ENCODE data around the gene SETD7. TPM values are rescaled to one million over a fixed set of nuclear protein-coding genes. Genes with fewer than 3 reads are reported as not detected.
A peak's percentile ranks its signal among the peaks of the same experiment; 100 is the strongest.

The SETD7 gene
- total and polyA plus RNA-seq, 2 of the 8 experiments (the other 6 are each of a cell fraction or from before 2014, with no cell fraction given), result 1.5 to 4.6 TPM

DNA sequence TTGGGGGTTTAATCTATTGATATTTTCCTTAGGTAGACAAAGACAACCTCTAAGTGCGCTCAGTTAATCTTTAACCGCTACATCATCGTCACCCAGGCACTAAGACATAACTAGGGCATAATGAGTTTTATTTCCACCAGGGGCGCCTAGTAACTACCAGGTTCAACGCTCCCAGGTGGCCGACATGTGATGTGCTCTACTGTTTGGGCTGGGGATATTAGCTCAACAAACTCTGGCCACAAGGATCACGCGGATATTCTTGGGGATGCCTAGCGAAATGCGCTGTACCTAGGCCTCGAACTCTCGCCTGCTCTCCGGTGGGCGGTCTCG is 103.0 kb downstream of the SETD7 start:
- Histone ChIP-seq H4K5ac (ENCODE audit: insufficient read length, low read depth, low read length) (peak overlapping the region; percentile 84), H2BK12ac (ENCODE audit: low read depth, low read length) (peak overlapping the region; percentile 1; the same call in 1 of the 2 replicates), H2BK15ac (ENCODE audit: low read length) (peak overlapping the region; percentile 25; the same call in 1 of the 2 replicates), H2AFZ (ENCODE audit: low read length) (peak overlapping the region; percentile 63; the same call in 1 of the 2 replicates), H2BK5ac (ENCODE audit: low read depth, low read length) (peak overlapping the region; percentile 90), H3K4ac (replicated peaks; ENCODE audit: insufficient read length, low read depth, low read length) (peak overlapping the region; percentile 32), H4K20me1 (replicated peaks in 1 of 2; ENCODE audit: control insufficient read depth in 1 of 2, insufficient read depth in 2 of 2, low read length in 2 of 2) (peaks cover 0 to 1% of the 10 kb centered on the region in 2 experiments), H3K27ac (ENCODE audit: low read depth, low read length) (peak overlapping the region; percentile 83), H2BK20ac (ENCODE audit: low read length) (no peak overlapping the region), H3K36me3 (ENCODE audit: control insufficient read depth in 2 of 4, insufficient read depth in 4 of 4, low read length in 3 of 4) (no peaks in the 10 kb centered on the region), H3K9ac (replicated peaks in 1 of 4; ENCODE audit: extremely low read depth in 1 of 4, low read depth in 3 of 4, low read length in 3 of 4) (peak overlapping the region; percentile 46 to 93 (median 83)), H3K23ac (ENCODE audit: insufficient read length) (no peak overlapping the region), H3K56ac (replicated peaks; ENCODE audit: insufficient read length, low read depth, low read length) (peak overlapping the region; percentile 55), H3K18ac (ENCODE audit: extremely low read depth, low read length) (peak overlapping the region; percentile 96), H2AK5ac (ENCODE audit: low read depth, low read length) (no peak overlapping the region), H3K4me3 (ENCODE audit: extremely low read depth in 1 of 4, insufficient read depth in 2 of 4, low read depth in 3 of 4, low read length in 4 of 4) (peak overlapping the region; percentile 67 to 96 (median 78)), H3K79me1 (ENCODE audit: low read depth, low read length) (no peaks in the 10 kb centered on the region; the same call in 1 of the 2 replicates), H3K4me1 (replicated peaks in 1 of 4; ENCODE audit: control insufficient read depth in 3 of 4, insufficient read depth in 4 of 4, low read length in 3 of 4) (peaks cover 0 to 11% (median 3%) of the 10 kb centered on the region in 4 experiments; a peak in 5 of 7 replicates), H3K23me2 (ENCODE audit: low read depth, low read length) (peaks cover 8% of the 10 kb centered on the region), H3K14ac (ENCODE audit: insufficient read length) (peak overlapping the region; percentile 43), H3K9me3 (ENCODE audit: insufficient read depth in 2 of 2, low read depth in 1 of 2, low read length in 1 of 2) (no peaks in the 10 kb centered on the region), H3K4me2 (ENCODE audit: insufficient read depth in 1 of 2, low read depth in 2 of 2, low read length in 2 of 2) (peak overlapping the region; percentile 86 to 92), H4K8ac (ENCODE audit: extremely low read depth, insufficient read depth, low read length) (peak overlapping the region; percentile 92), H4K91ac (replicated peaks; ENCODE audit: insufficient read length, low read length) (peak overlapping the region; percentile 70), H3K79me2 (ENCODE audit: control insufficient read depth in 1 of 2, insufficient read depth in 2 of 2, low read length in 2 of 2) (peaks cover 3 to 45% of the 10 kb centered on the region in 2 experiments; a peak in 3 of 4 replicates), H2BK120ac (replicated peaks; ENCODE audit: low read depth, low read length) (no peak overlapping the region), H3K27me3 (replicated peaks in 1 of 4; ENCODE audit: control insufficient read depth in 3 of 4, extremely low read depth in 1 of 4, insufficient read depth in 3 of 4, low read length in 3 of 4) (no peaks in the 10 kb centered on the region)
- CTCF ChIA-PET (ENCODE audit: partially characterized antibody), result interaction anchor here (0.8 to 1.4 kb wide), 9 partner anchors 8 to 77 kb away, joined by 3 to 6 read pairs (median 3); no protein-coding TSS in a partner anchor
- TF ChIP-seq MAX (IDR thresholded peaks at IDR 0.05) (peak; percentile 7; the same call in 1 of the 2 replicates), RAD21 (IDR thresholded peaks at IDR 0.05 in 1 of 2, conservative IDR thresholded peaks at IDR 0.05 in 1 of 2; ENCODE audit: low read depth in 2 of 2, low read length in 2 of 2) (peak; percentile 22 to 28), TCF12 (IDR thresholded peaks at IDR 0.05; ENCODE audit: low read depth, low read length) (no peak), MAFK (IDR thresholded peaks at IDR 0.05; ENCODE audit: low read depth, low read length) (no peak)
- TF ChIP-seq, protein P1, sequence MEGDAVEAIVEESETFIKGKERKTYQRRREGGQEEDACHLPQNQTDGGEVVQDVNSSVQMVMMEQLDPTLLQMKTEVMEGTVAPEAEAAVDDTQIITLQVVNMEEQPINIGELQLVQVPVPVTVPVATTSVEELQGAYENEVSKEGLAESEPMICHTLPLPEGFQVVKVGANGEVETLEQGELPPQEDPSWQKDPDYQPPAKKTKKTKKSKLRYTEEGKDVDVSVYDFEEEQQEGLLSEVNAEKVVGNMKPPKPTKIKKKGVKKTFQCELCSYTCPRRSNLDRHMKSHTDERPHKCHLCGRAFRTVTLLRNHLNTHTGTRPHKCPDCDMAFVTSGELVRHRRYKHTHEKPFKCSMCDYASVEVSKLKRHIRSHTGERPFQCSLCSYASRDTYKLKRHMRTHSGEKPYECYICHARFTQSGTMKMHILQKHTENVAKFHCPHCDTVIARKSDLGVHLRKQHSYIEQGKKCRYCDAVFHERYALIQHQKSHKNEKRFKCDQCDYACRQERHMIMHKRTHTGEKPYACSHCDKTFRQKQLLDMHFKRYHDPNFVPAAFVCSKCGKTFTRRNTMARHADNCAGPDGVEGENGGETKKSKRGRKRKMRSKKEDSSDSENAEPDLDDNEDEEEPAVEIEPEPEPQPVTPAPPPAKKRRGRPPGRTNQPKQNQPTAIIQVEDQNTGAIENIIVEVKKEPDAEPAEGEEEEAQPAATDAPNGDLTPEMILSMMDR (IDR thresholded peaks at IDR 0.05; ENCODE audit: control extremely low read depth in 1 of 3, insufficient read depth in 1 of 3, low read depth in 1 of 3, low read length in 3 of 3), result peak in 2 of 3 experiments; percentile 42 to 46; a peak in 3 of 4 replicates
- WGBS, 2 experiments (ENCODE audit: extremely low coverage in 1 of 2, insufficient coverage in 1 of 2, insufficient read length in 1 of 2, insufficient replicate concordance in 2 of 2, low coverage in 1 of 2, low lambda C conversion rate in 2 of 2, missing lambda C conversion rate in 1 of 2), result 3% methylated on average over 15 of the region's 15 CpGs; no CpG with 5 or more reads in 1 of the 2 experiments
- DNase-seq (ENCODE audit: low read depth in 1 of 2, low spot score in 2 of 2) (no peak), FAIRE-seq (peak; percentile 55)
- POLR2A ChIA-PET (ENCODE audit: partially characterized antibody), result interaction anchor here (0.6 to 2.8 kb wide), 11 partner anchors 9 to 434 kb away, joined by 3 to 21 read pairs (median 4); no protein-coding TSS in a partner anchor

All from H1 (cell line).